PFSK-1 (cell line): ENCODE measurements around the gene CD200.

Experiments
- FOXP2 ChIP-seq: optimal IDR thresholded peaks from 2 replicates; pipeline ENCODE3; 2011; ENCODE audit warnings: borderline replicate concordance, control low read depth, inconsistent platforms; ENCODE audit not compliant: insufficient read depth; ENCODE audit errors: extremely low read length, extremely low read depth
- POLR2AphosphoS5 ChIP-seq: IDR thresholded peaks from 2 replicates; pipeline ENCODE4 v1.6.1; 2012; ENCODE audit warnings: low read depth, mild to moderate bottlenecking, control low read depth, low read length, moderate library complexity
- SIN3A ChIP-seq: IDR thresholded peaks from 2 replicates; pipeline ENCODE4 v1.6.1; 2012; ENCODE audit warnings: mild to moderate bottlenecking, low read length, moderate library complexity, borderline replicate concordance; ENCODE audit not compliant: insufficient read depth
- TAF1 ChIP-seq: IDR thresholded peaks from 2 replicates; pipeline ENCODE4 v1.6.1; 2012; ENCODE audit warnings: low read length, control low read depth, borderline replicate concordance; ENCODE audit not compliant: insufficient read depth
- TF ChIP-seq, protein P1 (sequence below), 2 experiments: IDR thresholded peaks; 2 replicates each; pipeline versions ENCODE4 v1.6.1 to v1.8.0; 2011 to 2012; ENCODE audit warnings: low read depth in 2 of 2, low read length in 2 of 2, control low read depth in 1 of 2, inconsistent platforms in 1 of 2, mild to moderate bottlenecking in 1 of 2, moderate library complexity in 1 of 2; ENCODE audit not compliant: insufficient read depth in 1 of 2

CD200 gene

GRCh38 chr3:112397556-112397955, 64.6 kb downstream of the CD200 start:
- no peak for TF ChIP-seq SIN3A

- TF ChIP-seq, protein P1, sequence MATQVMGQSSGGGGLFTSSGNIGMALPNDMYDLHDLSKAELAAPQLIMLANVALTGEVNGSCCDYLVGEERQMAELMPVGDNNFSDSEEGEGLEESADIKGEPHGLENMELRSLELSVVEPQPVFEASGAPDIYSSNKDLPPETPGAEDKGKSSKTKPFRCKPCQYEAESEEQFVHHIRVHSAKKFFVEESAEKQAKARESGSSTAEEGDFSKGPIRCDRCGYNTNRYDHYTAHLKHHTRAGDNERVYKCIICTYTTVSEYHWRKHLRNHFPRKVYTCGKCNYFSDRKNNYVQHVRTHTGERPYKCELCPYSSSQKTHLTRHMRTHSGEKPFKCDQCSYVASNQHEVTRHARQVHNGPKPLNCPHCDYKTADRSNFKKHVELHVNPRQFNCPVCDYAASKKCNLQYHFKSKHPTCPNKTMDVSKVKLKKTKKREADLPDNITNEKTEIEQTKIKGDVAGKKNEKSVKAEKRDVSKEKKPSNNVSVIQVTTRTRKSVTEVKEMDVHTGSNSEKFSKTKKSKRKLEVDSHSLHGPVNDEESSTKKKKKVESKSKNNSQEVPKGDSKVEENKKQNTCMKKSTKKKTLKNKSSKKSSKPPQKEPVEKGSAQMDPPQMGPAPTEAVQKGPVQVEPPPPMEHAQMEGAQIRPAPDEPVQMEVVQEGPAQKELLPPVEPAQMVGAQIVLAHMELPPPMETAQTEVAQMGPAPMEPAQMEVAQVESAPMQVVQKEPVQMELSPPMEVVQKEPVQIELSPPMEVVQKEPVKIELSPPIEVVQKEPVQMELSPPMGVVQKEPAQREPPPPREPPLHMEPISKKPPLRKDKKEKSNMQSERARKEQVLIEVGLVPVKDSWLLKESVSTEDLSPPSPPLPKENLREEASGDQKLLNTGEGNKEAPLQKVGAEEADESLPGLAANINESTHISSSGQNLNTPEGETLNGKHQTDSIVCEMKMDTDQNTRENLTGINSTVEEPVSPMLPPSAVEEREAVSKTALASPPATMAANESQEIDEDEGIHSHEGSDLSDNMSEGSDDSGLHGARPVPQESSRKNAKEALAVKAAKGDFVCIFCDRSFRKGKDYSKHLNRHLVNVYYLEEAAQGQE (IDR thresholded peaks at IDR 0.05; ENCODE audit: insufficient read depth in 1 of 2, low read depth in 2 of 2, low read length in 2 of 2), result no peak
These were observed 66.1 kb downstream of the CD200 start for GRCh38 chr3:112399064-112399463.

DNA sequence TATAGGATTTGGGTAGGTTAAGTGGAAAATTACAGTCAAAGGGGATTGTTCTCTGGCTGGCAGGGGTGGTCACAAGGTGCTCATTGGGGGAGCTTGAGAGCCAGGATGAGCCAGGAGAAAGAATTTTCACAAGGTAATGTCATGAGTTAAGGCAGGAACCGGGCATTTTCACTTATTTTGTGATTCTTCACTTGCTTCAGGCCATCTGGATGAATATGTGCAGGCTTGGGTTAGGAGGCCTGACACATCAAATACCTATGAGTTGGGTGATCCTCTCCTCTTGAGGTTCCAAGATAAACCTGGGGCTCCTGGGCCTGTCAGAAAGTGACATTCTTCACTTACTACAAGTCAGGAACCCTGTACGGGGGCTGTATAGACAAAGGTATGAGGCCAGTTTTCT, 68.7 kb downstream of the CD200 start:
- TF ChIP-seq SIN3A, result no peak

GRCh38 chr3:112403103-112403502, 70.1 kb downstream of the CD200 start:
- TF ChIP-seq TAF1, result no peak

GRCh38 chr3:112405845-112406244, 72.9 kb downstream of the CD200 start:
- TF ChIP-seq, protein P1 (IDR thresholded peaks at IDR 0.05; ENCODE audit: insufficient read depth in 1 of 2, low read depth in 2 of 2, low read length in 2 of 2), result no peak
- no peak for TF ChIP-seq SIN3A
- no peak for TF ChIP-seq FOXP2
- no peak for TF ChIP-seq POLR2AphosphoS5
- TF ChIP-seq TAF1, result no peak

GRCh38 chr3:112407214-112407887, 74.4 kb downstream of the CD200 start:
- TF ChIP-seq SIN3A (no peak), TAF1 (no peak), POLR2AphosphoS5 (no peak), FOXP2 (no peak)
- TF ChIP-seq, protein P1 (IDR thresholded peaks at IDR 0.05; ENCODE audit: insufficient read depth in 1 of 2, low read depth in 2 of 2, low read length in 2 of 2), result no peak

- TF ChIP-seq POLR2AphosphoS5 (no peak), SIN3A (no peak), FOXP2 (no peak), TAF1 (no peak)
- TF ChIP-seq, protein P1 (IDR thresholded peaks at IDR 0.05; ENCODE audit: insufficient read depth in 1 of 2, low read depth in 2 of 2, low read length in 2 of 2), result no peak
These were observed 75.1 kb downstream of the CD200 start for GRCh38 chr3:112407888-112408702.
